GM18499 (cell line): Measurements from ENCODE around the gene ARCN1.
"Not testable (repeated sequence)": the region's sequence is repeated elsewhere in the genome, so short reads cannot be mapped to it uniquely, and the experiment has no call there.

Experiments used
- ATAC-seq: cut with Tn5 transposase; IDR thresholded peaks from one replicate; pipeline ENCODE4 v1.9.1; 2021; ENCODE audit warnings: moderate number of reproducible peaks; ENCODE audit not compliant: insufficient read depth, unreplicated experiment

Gene ARCN1

GRCh38 chr11:118604566-118604965, 32.4 kb downstream of the ARCN1 start:
- ATAC-seq: no peak

DNA sequence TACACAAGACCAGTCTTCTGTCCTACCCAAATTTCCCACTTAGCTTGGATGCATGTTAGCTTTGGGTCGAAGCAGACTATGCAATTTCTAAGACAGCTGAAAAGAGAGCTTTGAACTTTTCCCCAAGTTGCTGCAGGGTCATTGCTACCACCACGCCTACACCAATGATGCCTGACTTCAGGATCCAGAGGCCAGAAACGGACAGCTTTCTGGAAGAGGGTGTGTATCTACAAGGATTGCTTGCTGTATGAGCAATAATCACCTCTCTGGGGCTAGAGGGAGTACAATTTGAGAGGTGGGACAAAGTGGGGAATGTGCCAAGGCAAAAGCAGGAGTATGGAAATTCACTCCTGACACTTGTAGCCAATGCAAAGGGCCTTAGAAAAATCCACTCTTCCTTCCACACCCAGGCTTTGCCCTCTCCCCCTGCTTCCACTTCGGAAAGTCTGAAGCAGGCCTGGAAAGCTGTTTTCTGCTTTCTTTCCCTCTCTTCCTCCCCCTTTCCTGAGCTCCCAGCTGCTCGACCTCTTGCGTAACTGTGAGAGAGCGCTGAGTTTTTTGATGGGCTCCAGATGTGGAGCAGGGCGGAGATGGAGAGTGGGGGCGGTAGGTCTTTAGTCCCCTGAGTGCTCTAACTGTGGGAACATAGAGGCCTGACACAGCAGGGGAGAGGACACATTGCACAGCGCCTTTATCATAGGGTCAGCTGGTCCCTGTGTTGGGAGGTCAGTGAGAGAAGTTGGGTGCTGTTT, 33.1 kb downstream of the ARCN1 start:
- ATAC-seq: no peak

- ATAC-seq: no peak
Observed at GRCh38 chr11:118606157-118606843, 34.1 kb downstream of the ARCN1 start.

GRCh38 chr11:118606844-118607228, 34.6 kb downstream of the ARCN1 start:
- ATAC-seq: no peak

DNA sequence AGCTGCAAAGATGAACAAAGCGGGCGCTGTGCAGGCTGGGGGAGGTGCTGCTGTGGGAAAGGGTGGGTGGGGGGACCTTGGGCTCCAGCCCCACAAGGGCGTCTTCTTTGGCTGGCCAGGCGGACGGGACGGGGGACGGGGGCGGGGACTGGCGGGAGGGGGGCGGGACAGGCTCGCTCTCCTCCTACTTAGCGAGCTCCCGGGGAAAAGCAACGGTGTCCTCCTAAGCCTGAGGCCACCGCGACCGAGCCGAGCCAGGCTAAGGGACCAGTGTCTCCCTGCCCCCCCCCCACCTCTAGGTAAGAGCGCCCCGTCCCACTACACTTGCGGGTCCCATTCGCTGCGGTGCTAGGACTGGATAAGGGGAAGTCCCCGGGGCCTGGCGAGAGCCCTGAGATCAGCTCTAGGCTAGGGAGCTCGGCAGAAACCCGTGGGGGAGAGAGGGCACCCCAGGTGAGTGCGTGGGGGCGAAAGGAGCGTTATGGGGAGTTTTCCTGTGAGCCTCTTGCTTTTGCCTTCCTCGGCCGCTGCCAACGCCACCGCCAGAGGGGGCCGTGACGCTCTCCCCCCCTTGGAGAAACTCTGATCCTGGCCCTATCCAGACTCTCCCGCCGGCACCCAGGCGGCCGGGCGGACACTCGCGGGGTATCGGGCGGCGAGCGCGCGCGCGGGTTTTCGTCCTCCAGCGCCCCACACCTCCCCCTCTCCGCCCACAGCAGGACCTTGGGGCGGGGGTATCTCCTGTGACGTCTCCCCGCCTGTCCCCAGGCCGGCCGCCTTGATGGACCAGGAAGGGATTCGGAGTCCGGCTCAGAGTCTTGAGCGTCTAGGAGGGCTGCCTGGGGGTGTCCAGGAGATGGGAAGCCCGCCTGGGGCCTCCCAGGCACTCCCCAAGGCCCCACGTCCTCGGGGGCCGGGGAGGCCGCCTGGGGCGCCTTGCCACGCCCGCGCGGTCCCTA, 35.5 kb downstream of the ARCN1 start, which contains the start of gene PHLDB1:
Gene PHLDB1, plus strand, starts transcription at position 215 of the 959 bp plus-strand sequence. CDS start 6,222 bp downstream, outside the sequence.
- no peak for ATAC-seq

DNA sequence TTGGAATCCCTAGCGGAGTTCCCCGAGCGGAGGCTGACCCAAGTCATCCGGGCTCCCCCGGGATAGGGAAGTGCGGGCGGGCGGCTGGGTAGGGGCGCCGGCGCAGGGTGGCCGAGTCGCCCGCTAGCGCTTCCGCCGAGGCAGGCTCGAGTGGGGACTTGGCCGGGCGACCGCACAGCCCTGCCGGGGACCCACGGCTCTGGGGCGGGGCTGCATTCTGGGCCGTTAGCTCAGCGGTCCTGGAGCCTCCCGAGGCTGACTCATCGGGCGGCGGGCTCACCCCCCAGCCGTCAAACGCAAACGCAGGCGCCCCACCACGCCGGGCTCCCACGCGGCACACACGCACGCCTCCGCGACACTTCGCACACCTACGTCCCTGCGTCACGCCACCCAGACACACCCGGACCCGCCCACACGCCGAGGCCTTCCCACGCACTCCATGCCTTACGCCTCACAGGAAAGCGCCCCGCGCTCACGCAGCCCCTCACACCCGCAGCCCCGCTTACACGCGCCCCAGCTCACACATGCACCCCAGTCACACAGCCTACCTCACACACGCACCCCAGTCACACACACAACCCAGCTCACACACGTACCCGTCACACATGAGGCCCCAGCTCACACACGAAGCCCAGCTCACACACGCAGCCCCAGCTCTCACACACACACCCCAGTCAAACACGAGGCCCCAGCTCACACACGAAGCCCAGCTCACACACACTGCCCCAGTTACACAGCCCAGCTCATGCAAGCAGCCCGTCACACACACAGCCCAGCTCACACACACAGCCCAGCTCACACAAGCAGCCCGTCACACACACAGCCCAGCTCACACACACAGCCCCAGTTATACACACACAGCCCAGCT, 36.4 kb downstream of the ARCN1 start:
- ATAC-seq: no peak

DNA sequence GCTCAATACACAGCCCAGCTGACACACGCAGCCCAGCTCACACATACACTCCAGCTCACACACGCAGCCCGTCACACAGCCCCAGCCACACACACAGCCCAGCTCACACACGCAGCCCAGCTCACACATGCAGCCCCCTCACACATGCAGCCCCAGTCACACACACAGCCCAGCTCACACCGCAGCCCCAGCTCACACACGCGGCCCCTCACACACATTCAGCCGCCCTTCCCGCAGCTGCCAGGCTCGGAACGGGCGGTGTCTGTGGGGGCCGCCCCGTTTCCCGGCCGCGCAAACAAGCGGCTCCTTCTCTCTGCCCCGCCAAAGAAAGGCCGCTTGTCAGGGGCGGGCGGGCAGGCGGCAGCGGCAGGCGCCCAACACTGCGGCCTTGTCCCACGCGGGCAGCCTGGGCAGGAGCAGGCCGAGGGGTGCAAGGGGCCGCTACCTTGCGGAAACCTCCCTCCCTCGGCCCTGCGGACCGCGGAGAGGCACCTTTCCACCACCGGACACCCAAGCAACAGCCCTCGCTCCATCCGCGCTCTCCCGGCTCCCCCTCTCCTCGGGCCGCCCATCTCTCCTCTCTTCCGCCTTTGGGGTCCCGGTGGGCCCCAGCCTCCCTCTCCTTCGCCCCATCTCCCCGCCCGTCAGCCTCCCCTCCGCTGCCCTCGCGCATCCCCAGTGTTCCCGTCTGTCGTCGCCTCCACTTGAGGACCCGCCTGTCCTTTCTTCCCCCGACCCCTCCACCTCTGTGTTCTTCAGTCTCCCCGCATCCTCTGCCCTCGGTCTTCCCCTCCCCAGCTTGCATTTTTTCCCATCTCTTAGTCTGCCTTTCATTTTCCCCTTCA, 37.4 kb downstream of the ARCN1 start:
- ATAC-seq: no peak

GRCh38 chr11:118610225-118610772, 38.1 kb downstream of the ARCN1 start:
- ATAC-seq: no peak

- ATAC-seq: no peak
Observed at GRCh38 chr11:118610773-118611432, 38.7 kb downstream of the ARCN1 start.

DNA sequence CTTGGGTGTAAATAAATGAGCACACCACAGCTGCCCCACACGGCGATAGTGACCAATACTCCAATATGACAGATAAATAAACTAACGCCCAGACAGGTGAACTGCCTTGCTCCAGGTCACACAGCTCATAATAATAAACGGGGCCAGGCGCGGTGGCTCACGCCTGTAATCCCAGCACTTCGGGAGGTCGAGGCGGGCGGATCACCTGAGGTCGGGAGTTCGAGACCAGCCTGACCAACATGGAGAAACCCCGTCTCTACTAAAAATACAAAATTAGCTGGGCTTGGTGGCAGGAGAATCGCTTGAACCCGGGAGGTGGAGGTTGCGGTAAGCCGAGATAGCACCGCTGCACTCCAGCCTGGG, 39.2 kb downstream of the ARCN1 start:
- not testable (repeated sequence) for ATAC-seq

- no peak for ATAC-seq
Observed at GRCh38 chr11:118612378-118612777, 40.2 kb downstream of the ARCN1 start.

- ATAC-seq: no peak
Observed at GRCh38 chr11:118614511-118614910, 42.3 kb downstream of the ARCN1 start.

GRCh38 chr11:118615282-118615975, 43.2 kb downstream of the ARCN1 start:
- no peak for ATAC-seq

GRCh38 chr11:118615976-118616371, 43.8 kb downstream of the ARCN1 start:
- no peak for ATAC-seq

DNA sequence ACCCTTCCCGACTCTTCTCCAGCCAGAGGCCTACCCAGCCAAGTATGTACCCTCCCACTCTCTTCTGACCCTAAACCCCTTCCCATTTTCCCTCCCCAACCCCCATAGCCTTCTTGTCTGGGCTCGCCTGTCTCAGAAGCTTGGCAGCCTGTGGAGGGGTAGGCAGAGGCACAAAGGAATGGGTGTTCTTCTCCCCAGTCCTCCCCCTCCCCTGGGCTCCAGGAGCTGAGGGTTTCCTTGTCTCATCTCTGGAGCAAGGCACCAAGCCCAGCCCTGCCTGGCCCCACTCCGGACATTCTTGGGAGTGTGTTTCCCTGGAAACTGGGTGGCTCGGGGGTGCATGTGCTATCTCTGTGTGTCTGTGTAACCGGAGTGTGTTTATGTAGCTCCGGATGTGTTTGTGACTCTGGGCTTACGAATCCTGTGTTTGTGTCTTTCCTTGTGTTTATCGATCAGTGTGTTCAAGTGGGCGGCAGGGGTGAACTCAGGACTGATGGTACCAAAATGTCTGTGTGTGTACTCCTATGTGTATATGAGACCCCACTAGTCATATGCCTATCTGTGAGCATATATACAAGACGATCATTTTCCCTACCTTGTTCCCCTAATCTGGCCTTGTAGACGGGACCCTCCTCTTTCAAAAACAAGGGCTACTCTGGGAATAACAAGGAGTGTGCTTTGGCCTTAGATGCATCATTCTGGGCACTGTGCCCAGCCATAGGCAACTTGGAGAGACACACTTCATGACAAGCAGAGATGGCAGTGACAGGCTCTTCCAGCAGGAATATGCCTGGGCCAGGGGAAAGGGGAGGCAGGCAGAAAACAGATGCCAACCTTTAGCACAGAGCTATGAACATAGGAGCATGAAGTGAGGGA, 46.1 kb downstream of the ARCN1 start:
- no peak for ATAC-seq

DNA sequence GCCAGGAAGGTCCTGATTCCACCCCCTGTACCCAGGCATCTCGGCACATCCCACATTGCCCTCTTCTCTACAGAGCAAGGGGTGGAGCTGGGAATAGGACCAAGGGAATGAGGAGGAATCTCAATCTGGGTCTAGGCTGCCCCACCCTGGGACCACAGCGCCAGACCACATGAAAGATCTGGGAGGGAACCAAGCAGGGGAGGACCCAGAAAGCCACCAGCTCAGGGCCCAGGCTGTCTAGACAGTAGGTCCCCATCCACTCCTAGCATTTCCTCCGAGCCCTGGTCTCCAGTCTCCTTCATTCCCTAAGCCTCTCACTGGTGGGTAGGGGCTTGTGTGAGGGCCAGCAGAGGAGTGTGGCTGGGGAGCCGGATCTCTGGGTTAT, 46.8 kb downstream of the ARCN1 start:
- ATAC-seq: no peak
